ENCODE results near the gene SPATA1. TPM values are rescaled to one million over a fixed set of nuclear protein-coding genes. Genes with fewer than 3 reads are reported as not detected.

Gene SPATA1
- polyA plus RNA-seq, 1 donor (not counting 4 experiments of a cell fraction or from before 2014, with no cell fraction given): 0.25 TPM

DNA sequence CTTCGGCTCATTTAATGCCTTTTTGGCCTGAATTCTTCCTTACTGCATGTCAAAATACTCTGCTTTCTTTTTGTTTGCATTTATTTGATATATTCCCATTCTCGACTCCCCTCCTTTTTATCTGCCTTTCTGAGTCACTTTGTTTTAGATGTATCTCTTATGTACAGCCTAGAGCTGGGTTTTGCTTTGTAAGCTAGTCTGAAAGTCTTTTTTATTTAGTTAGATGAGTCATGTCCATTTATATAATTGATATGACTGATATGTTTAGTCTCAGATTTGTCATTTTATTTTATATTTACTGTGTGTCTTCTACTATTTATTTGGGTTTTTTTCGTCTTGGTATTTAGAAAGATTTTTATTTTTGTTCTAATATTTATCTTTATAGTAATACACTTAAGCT lies 33.8 kb downstream of the SPATA1 start:
- Histone ChIP-seq H3K4me3 (ENCODE audit: control insufficient read depth in 2 of 3, extremely low read depth in 1 of 3, insufficient read depth in 2 of 3, low read depth in 1 of 3, low read length in 3 of 3) (no peak overlapping the region), H3K79me2 (ENCODE audit: control insufficient read depth, insufficient read depth, low read length) (no peaks in the 10 kb centered on the region), H3K9me3 (ENCODE audit: control insufficient read depth, low read depth, low read length) (no peaks in the 10 kb centered on the region), H3K9me1 (ENCODE audit: control insufficient read depth, extremely low read depth, insufficient read depth, low read length) (no peaks in the 10 kb centered on the region), H3K4me1 (ENCODE audit: control insufficient read depth, extremely low read depth, insufficient read depth, low read length) (no peaks in the 10 kb centered on the region), H3K36me3 (ENCODE audit: control insufficient read depth in 2 of 2, extremely low read depth in 1 of 2, insufficient read depth in 2 of 2, low read length in 2 of 2) (no peaks in the 10 kb centered on the region), H3K27ac (ENCODE audit: control insufficient read depth, insufficient read depth, low read length) (no peak overlapping the region), H3K27me3 (ENCODE audit: control insufficient read depth, extremely low read depth, insufficient read depth, low read length) (no peaks in the 10 kb centered on the region), H4K20me1 (ENCODE audit: control insufficient read depth, extremely low read depth, insufficient read depth, low read length) (no peaks in the 10 kb centered on the region), H3K9ac (ENCODE audit: control insufficient read depth, extremely low read depth, insufficient read depth, low read length) (no peak overlapping the region), H2AFZ (ENCODE audit: control insufficient read depth, low read length) (no peak overlapping the region), H3K4me2 (ENCODE audit: control insufficient read depth, extremely low read depth, insufficient read depth, low read depth, low read length) (no peak overlapping the region)
- TF ChIP-seq EZH2 (IDR thresholded peaks at IDR 0.05; ENCODE audit: low read length) (no peak), CTCF (optimal IDR thresholded peaks at IDR 0.05 in 1 of 3, IDR thresholded peaks at IDR 0.05 in 1 of 3, conservative IDR thresholded peaks at IDR 0.05 in 1 of 3; ENCODE audit: extremely low read depth in 1 of 3, insufficient read depth in 2 of 3, low read length in 3 of 3) (no peak)
- FAIRE-seq (no peak), DNase-seq (ENCODE audit: low read depth, low spot score) (no peak)
- dilution Hi-C loops (cut with MboI; ENCODE audit: extremely low pct_ligation_motif_present, low sequenced_read_pairs): no loop called here

DNA sequence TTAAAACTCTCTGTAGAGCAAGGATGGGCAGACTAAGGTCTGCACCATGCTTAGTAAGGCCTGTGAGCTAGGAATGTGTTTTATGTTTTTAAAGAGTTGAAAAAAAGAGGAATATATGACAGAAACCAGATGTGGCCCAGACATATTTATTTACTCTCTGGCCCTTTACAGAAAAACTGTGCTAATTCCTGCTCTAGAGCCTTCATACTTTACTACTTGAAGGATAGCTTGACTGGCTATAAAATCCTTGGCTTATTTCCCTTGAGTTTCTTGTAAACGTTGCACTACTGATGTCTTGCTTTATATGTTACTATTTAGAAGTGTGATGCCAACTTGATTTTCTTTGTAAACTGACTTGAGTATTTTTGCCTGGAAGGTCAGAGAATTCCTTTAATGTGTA lies 34.6 kb downstream of the SPATA1 start:
- Histone ChIP-seq H2AFZ (ENCODE audit: control insufficient read depth, low read length) (no peak overlapping the region), H3K9me1 (ENCODE audit: control insufficient read depth, extremely low read depth, insufficient read depth, low read length) (no peaks in the 10 kb centered on the region), H3K27ac (ENCODE audit: control insufficient read depth, insufficient read depth, low read length) (no peak overlapping the region), H4K20me1 (ENCODE audit: control insufficient read depth, extremely low read depth, insufficient read depth, low read length) (no peaks in the 10 kb centered on the region), H3K36me3 (ENCODE audit: control insufficient read depth in 2 of 2, extremely low read depth in 1 of 2, insufficient read depth in 2 of 2, low read length in 2 of 2) (no peaks in the 10 kb centered on the region), H3K27me3 (ENCODE audit: control insufficient read depth, extremely low read depth, insufficient read depth, low read length) (no peaks in the 10 kb centered on the region), H3K9me3 (ENCODE audit: control insufficient read depth, low read depth, low read length) (no peaks in the 10 kb centered on the region), H3K79me2 (ENCODE audit: control insufficient read depth, insufficient read depth, low read length) (no peaks in the 10 kb centered on the region), H3K4me1 (ENCODE audit: control insufficient read depth, extremely low read depth, insufficient read depth, low read length) (no peaks in the 10 kb centered on the region), H3K4me2 (ENCODE audit: control insufficient read depth, extremely low read depth, insufficient read depth, low read depth, low read length) (no peak overlapping the region), H3K4me3 (ENCODE audit: control insufficient read depth in 2 of 3, extremely low read depth in 1 of 3, insufficient read depth in 2 of 3, low read depth in 1 of 3, low read length in 3 of 3) (no peak overlapping the region), H3K9ac (ENCODE audit: control insufficient read depth, extremely low read depth, insufficient read depth, low read length) (no peak overlapping the region)
- DNase-seq (ENCODE audit: low read depth, low spot score) (no peak), FAIRE-seq (peak; percentile 32)
- dilution Hi-C loops (cut with MboI; ENCODE audit: extremely low pct_ligation_motif_present, low sequenced_read_pairs): no loop called here
- no peak for TF ChIP-seq CTCF (optimal IDR thresholded peaks at IDR 0.05 in 1 of 3, IDR thresholded peaks at IDR 0.05 in 1 of 3, conservative IDR thresholded peaks at IDR 0.05 in 1 of 3; ENCODE audit: extremely low read depth in 1 of 3, insufficient read depth in 2 of 3, low read length in 3 of 3)
- TF ChIP-seq EZH2 (IDR thresholded peaks at IDR 0.05; ENCODE audit: low read length): no peak

All from keratinocyte (primary cell).